SIG-M5 treated with dmso at 0.1 percent for 504 hours (cell line): ENCODE measurements around the gene RFWD3.
"Not testable (repeated sequence)": the region's sequence is repeated elsewhere in the genome, so short reads cannot be mapped to it uniquely, and the experiment has no call there.

Experiments
- DNase-seq: peaks from one replicate; lab custom pipeline; 2025; ENCODE audit not compliant: unreplicated experiment; lab: John Stamatoyannopoulos, UW

Gene RFWD3

DNA sequence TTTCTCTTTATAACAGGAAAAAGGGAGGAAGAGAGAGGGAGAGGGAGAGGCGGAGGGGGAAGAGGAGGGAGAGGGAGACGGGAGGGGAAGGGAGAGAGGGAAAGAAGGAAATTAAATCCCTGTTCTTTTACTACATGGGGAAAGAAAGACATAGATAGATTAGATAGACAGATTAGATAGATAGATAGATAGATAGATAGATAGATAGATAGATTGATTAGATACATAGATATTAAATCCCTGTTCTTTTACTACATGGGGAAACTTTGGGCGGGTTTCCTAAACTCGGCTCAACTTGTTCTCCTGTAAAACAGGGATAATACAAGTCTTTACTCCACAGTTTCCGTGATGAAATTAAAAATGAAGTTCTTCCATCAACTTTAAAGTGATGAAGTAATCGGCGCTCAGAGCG lies 661 bp downstream of the RFWD3 start:
- no peak for DNase-seq

DNA sequence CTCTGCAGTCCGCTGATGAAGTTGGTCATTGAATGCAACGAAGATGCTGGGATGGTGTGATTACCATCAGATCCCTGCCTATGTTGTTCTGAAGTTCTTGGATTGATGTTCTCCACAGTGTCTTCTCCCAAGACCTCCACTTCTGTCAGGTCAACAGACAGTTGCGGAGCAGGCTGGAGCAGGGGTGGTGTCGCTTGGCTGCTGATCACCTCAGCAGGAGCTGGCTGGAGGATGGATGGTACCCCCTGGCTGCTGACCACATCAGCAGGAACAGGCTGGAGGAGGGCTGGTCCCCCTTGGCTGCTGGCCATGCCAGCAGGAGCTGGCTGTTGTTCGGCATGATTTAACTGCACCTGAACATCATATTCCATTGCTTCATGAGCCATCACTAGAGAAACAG lies 5.6 kb downstream of the RFWD3 start:
- no peak for DNase-seq

DNA sequence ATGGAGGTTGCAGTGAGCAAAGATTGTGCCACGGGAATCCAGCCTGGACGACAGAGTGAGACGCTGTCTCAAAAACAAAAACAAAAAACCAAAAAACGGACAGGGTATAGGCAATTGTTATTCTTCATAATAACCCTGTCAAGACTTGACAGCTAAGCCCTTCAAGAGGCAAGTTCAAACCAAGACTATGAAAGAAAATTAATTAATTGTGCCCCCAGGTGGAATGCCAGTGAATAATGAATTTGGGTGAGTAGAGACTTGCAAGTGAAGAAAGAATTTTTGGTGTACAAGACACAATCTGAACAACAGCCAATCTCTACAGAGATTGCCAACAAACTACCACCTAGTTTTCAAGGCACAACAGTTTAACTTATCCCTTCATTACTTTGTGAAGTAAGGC lies 6.3 kb downstream of the RFWD3 start:
- DNase-seq = no peak

DNA sequence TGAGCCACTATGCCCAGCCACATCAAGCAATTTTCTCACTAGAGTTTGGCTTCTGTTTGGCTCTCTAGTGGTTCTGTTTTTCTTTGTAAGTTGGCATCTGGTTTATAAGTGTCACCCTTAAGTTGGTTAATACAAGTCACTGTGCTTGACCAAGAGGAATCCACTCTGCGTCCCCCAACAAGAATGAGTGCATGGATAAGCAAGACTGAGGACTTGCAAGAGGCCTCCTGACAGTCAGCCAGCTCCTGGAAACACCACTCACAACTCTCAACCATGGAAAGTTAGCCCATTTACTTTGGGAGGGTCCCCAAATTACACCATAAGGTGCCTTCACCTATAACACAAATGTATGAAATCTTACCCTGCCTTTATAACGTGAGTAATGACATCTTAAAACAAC lies 7.6 kb downstream of the RFWD3 start:
- DNase-seq = no peak

DNA sequence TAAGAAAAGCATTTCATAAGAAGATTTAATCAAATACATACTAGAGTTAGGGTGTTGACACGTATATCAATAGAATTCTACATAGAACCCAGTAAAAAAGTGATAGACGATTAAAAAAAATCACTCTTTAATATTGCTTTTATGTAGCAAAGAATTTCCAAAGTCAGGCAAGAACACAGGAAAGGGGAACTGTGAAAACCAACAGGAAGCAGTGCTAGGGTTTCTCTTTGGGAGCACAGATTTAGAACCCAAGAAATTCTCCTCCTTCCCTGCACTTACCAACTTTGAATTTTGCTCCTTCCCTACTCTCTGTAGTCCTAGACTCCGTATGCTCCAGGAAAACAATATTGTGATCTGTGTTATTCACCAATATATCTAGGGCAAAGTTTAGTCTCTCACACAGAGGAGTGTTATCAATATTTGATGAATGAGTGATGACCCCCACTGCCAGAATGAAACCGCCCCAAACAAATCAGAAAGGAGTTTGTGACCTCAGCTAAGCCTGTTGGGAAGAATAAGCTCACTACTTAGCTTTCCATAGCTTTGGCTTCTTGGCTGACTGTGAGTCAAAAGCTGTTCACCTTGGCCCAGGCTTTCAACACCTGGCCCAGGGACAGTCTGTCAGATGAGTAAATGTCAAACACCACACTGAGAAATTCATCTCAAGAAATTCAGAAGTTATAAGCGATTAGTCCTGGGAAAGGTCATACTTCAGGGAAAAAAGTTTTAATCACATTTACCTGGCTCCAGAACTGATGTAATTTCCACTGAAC lies 8.6 kb downstream of the RFWD3 start:
- no peak for DNase-seq

DNA sequence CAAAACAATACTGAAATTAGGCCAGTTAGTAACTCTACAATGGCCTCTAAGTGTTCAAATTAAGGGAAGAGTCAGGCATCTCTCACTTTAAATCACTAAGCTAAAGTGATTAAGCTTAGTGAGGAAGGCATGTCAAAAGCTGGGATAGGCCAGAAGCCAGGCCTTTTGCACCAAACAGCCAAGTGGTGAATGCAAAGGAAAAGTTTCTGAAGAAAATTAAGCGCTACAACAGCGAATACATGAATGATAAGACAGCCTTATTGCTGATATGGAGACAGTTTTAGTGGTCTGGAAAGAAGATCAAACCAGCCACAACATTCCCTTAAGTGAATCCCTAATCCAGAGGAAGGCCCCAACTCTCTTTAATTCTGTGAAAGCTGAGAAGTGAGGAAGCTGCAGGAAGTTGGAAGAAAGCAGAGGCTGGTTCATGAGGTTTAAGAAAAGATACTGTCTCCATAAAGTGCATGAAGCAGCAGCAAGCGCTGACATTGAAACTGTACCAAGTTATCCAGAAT lies 12.1 kb downstream of the RFWD3 start:
- DNase-seq = no peak

DNA sequence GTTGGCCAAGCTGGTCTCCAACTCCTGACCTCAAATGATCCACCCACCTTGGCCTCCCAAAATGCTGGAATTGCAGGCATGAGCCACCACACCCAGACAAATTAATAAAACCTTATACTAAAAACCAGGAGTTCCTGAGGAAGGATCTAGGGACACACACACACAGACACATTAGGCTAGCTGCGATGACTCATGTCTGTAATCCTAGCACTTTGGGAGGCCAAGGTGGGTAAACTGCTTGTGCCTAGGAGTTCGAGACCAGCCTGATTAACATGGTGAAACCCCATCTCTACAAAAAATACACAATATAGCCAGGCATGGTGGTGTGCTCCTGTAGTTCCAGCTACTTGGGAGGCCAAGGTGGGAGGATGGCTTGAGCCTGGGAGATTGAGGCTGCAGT lies 13.8 kb downstream of the RFWD3 start:
- DNase-seq = not testable (repeated sequence)

DNA sequence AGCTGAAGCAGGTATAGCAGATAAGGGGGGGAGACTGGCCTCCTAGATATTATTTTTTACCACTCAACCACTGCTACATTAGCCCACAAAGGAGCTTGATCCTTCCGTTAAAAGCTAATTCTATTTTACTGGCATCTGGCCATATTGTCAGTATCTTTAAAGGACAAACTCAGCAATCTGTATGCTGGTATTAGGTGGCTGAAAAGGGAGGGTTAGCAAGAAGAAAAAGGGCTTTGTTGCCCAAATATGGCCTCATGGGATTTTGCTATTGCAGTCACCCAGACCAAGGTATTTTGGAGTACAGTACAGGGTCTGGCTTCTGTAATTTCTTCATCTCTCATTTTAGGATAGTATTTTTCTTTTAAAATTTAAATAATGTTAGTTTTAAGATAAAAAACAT lies 14.4 kb downstream of the RFWD3 start:
- no peak for DNase-seq

DNA sequence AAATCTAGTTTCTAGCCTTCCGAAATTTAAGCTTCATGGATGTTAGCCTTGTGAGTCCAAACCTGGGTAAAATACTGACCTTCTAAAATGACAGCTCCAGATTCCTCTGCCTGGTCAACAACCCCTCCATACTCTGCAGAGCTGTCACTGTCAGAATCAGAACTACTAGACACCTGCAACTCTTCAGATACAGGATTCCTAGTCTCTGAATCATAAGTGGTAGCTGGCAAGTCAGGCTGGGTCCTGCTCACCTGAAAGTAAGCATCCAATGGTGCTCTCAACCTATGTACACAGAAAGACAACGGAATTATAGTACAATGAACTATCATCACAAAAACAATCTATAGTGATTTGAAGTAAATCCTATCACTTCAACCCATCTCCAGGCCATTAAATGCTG lies 14.8 kb downstream of the RFWD3 start:
- DNase-seq = no peak

DNA sequence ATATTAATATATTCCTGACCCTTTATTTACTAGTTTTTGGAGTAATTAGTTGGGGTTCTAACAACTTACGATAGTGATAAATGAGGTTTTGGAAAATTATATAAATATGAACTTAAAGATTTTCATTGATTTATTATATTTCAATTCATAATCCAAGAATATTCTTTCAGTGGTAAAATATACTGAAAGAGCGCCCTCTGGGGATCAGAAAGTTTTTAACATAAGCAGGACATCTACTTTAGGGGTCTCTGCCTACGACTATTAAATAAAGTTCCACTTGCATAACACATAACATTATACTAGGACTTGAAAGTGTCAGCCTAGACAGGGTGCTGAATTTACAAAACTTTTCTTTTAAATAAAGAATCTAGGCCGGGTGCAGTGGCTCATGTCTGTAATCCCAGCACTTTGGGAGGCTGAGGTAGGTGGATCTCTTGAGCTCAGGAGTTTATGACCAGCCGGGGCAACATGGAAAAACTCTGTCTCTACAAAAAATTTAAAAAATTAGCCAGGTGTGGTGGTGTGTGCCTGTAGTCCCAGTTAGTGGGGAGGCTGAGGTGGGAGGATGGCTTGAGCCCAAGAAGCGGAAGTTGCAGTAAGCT lies 15.6 kb downstream of the RFWD3 start:
- no peak for DNase-seq

DNA sequence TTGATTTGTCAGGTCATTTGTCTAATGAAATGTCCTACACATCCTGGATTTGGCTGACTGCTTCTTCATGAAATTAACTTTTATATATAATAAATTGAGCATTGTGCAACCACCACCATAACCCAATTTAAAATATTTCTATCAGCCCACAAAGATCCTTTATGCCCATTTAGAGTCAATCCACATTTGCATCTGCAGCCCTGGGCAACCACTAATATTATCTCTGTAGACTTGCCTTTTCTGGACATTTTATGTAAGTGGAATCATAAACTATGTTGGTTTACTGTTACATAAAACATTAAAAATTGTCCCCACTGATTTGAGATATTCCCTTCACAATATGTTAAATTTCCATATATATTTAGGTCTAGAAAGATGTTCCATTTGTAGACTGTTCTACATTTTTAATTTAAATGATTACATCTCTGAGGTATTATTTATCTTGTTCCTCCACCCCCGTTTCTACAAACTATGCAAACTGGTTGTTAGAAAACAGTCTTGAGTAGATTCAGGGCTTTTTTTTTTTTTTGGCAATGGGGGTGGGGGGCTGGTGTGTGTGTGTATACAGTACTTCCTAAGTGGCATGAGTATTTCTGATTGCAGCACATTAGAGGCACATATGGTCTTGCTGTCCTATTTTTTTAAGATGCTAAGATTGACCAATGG lies 16.7 kb downstream of the RFWD3 start:
- DNase-seq = no peak

DNA sequence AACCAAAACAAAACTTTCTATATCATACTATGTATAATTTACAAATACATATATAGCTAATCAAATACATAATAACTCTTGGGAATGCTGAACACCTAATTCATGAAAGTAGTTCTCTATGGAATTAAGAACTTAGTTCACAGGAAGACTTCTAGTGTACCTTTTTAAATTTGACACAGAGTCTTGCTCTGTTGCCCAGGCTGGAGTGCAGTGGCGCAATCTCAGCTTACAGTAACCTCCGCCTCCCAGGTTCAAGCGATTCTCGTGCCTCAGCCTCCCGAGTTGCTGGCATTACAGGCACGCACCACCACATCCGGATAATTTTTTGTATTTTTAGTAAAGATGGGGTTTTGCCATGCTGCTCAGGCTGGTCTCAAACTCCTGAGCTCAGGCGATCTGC lies 24.7 kb downstream of the RFWD3 start:
- DNase-seq = no peak

DNA sequence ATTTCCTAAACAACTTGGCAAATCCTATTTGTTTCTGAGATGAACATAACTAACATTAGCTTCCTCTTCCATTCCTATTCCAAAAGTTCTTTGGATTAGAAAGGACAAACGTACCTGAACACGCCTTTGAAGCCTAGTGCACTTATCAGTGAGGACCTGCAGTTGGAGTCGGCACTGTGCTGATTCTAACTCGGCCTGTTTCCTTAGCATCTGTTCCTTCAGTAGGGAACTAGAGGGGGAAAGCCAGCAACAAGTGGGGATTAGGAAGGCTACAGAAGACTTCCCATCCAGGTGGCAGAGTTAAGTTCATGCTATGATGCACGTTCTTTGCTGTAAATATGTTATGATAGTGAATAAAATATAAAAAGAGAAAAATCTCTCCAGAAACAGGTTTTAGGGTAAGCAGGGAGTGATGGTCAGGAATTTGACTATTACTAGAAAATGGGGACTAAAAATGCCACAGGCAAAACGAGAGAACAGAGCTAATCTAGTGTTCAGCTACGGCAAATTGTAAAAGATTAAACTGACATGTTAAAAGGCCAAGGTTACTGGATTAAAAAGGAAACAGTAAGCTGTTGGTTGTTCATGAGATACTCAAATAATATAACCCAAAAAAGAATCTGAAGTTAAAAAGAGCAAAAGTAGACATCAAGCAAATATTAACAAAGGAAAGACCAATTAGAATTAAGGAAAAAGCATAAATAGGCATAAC lies 28.8 kb downstream of the RFWD3 start:
- no peak for DNase-seq

DNA sequence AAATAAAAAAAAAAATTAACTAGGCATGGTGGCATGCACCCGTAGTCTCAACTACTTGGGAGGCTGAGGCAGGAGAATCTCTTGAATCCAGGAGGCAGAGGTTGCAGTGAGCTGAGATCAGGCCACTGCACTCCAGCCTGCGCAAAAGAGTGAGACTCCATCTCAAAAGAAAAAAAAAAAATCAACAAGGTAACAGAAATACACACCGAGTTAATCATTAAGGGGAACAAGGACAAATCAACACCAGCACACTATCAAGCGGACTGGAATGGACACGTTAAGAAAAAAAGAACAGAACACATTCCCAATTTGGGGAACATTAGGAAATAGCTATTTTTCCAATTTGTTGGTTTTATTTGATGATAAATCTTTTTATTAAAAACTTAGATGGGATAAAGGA lies 31.4 kb downstream of the RFWD3 start:
- no peak for DNase-seq

DNA sequence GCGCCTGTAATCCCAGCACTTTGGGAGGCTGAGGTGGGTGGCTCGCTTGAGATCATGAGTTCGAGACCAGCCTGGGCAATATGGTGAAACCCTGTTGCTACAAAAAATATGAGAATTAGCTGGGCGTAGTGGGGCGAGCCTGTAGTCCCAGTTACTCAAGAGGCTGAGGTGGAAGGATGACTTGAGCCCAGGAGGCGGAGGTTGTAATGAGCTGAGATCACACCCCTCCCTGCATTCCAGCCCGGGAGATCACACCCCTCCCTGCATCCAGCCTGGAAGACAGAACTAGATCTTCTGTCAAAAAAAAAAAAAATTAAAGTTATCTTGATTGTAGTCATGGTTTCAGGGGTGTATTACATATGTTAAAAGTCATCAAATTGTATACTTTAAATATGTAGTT lies 33.0 kb downstream of the RFWD3 start:
- DNase-seq = no peak

DNA sequence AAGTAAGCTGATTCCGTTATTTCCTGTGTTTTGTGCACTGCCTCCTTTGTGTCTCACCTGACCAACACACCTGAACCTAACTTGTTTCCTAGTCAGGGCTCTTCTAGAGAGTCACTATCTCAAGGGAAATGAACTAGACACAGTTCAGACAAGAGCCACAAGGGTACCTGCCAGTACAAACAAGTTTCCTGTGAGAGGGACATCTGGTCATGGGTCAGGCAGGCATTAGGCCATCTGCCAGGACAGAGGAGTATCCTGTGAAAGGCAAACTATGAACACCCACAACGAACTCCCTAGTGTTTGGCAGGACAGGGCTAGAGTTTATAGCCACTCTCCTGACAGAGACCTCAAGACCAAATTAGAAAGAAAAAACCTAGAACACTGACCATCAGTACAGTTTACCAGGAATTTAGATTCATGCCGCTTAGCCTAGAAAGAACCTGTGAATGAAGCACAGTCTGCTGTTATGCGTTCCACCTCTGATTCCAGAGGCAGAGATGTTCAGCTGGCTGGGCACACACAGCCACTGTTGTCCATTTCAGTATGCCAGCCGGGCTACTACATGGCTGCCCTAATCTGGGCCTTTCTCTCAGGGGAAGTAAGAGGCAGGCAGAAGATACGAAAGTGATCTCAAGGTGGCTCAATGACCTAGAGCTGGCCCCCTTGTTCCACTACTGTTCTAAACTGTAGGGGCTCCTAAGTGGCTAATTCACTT lies 39.0 kb downstream of the RFWD3 start:
- DNase-seq = no peak

DNA sequence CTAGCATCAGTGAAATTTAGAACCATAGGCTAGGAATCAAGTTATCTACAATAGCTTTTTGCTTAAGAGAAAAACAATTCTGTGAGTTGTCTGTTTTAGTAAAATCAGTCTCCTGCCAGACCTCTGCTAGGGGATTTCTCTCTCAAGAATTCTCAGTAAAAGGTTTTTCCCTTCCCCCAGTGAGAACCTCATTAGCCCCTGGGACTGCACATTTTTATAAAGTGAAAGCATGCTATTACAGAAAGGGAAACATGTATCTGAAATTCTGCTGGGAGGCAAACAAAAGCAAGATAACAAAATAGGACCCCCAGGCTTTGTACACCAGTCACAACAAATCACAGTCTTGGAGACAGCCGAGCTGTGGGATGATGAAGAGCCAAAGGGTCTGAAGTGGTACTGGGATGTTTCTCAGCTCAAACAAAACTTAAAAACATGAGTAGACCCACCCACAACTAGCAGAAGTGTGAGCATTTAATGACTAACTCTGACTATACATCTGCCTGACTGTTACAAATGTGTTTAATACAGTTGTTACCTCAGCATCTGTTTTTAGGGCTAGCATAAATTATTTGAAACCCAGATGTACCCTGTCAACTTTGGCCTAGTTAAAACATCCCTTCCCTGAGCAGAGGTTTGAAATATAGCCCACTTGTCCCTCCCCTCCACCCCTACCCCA lies 39.8 kb downstream of the RFWD3 start:
- DNase-seq = no peak

DNA sequence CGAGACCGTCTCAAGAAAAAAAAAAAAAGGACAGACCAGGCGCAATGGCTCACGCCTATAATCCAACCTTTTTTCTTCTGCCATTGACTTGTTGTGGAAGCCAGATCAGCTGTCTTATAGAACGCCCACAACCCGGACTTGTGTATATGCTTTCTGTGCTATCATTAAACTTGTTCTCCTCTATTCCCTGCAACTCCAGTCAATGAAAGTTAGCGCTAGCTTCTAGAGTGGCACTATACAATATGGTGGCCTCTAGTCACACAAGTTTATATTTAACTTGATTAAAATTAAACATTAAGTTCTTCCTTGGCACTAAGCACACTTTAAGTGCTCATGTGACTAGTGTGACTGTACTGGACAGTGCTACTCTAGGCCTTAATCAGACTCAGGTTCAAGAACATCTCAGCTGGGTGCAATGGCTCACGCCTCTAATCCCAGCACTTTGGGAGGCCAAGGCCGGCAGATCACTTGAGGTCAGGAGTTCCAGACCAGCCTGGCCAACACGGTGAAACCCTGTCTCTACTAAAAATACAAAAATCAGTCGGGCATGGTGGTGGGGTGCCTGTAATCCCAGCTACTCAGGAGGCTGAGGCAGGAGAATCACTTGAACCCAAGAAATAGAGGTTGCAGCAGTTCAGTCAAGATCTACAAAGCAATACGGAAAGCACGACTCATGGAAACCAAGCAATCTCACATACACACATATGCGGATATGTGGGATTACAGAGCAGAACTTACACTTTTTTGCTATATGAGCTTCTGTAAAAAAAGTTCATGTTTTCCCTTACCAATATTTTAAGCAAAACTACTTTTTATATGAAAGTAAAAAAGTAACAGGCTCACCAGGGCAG lies 41.0 kb downstream of the RFWD3 start:
- no peak for DNase-seq

DNA sequence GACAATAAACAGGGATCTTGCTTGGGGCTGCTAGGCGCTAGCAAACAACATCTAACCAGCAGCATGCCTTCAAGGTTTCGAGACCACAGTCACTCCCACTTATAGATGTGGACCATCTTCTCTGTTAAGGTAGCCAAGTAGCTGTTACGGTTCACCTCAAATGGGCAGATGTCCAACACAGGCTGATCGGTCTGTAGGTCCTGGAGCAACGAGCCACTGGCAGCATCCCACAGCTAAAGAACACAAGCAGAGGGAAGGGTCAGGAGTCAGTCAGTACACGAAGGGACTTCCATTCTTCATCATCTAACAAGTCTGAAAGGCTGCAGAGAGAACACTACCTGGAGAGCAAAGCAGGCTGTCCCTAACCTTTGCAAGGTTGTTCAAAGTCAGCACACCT lies 42.8 kb downstream of the RFWD3 start:
- no peak for DNase-seq
